ENCODE data around the gene GCC1. TPM values are rescaled to one million over a fixed set of nuclear protein-coding genes. Genes with fewer than 3 reads are reported as not detected.
"Not testable (repeated sequence)": the region's sequence is repeated elsewhere in the genome, so short reads cannot be mapped to it uniquely, and the experiment has no call there.

GCC1 gene
- total RNA-seq, 1 experiment from 2014 or later = 19.4 TPM

DNA sequence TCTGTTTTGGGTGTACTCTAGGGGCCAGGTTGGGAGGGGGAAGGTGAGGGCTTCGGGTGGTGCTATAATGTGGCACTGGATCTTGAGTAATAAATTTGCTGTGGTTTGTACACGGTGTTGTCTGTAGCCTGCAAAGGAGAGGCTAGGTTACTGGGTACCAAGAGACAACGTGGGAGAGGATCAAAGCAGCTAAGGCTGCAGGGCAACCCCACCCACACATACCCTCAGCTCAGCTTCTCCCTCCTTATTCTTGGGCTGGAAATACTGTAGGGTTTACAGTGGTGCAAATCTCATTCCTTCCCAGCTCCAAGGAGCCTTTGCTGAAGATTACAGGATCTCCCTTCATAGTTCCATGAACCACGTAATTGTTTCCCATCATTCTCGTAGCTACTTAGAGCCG lies 6.2 kb upstream of the GCC1 start:
- in situ Hi-C loops (cut with HindIII; ENCODE audit: low sequenced_read_pairs) = no loop called here

DNA sequence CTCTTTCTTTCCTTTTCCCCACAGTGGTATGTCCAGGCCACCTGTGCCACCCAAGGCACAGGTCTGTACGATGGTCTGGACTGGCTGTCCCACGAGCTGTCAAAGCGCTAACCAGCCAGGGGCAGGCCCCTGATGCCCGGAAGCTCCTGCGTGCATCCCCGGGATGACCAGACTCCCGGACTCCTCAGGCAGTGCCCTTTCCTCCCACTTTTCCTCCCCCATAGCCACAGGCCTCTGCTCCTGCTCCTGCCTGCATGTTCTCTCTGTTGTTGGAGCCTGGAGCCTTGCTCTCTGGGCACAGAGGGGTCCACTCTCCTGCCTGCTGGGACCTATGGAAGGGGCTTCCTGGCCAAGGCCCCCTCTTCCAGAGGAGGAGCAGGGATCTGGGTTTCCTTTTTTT lies 5.8 kb upstream of the GCC1 start:
- no peak for DNase-seq (ENCODE audit: low spot score)
- in situ Hi-C loops (cut with HindIII; ENCODE audit: low sequenced_read_pairs) = no loop called here

More for the DNA sequence above, 6.2 kb upstream of the GCC1 start:
- no peak for DNase-seq (ENCODE audit: low spot score)

DNA sequence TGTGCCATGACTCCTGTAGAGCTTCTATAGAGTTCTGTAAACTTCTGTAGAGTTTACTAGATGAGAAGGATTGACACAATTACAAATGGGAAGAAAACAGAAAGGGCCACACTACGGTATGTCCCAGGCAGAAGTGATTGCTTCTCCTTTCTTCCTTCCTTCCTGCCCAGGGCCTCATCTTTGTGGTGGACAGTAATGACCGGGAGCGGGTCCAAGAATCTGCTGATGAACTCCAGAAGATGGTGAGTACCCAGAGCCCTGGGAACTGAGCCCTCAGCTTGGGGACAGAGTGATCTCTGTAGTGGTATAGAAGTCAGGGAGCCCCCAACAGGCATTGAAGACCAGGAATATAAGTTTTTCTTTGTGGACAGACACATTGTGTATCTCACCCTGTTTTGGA lies 4.5 kb upstream of the GCC1 start:
- no peak for DNase-seq (ENCODE audit: low spot score)
- in situ Hi-C loops (cut with HindIII; ENCODE audit: low sequenced_read_pairs) = no loop called here

DNA sequence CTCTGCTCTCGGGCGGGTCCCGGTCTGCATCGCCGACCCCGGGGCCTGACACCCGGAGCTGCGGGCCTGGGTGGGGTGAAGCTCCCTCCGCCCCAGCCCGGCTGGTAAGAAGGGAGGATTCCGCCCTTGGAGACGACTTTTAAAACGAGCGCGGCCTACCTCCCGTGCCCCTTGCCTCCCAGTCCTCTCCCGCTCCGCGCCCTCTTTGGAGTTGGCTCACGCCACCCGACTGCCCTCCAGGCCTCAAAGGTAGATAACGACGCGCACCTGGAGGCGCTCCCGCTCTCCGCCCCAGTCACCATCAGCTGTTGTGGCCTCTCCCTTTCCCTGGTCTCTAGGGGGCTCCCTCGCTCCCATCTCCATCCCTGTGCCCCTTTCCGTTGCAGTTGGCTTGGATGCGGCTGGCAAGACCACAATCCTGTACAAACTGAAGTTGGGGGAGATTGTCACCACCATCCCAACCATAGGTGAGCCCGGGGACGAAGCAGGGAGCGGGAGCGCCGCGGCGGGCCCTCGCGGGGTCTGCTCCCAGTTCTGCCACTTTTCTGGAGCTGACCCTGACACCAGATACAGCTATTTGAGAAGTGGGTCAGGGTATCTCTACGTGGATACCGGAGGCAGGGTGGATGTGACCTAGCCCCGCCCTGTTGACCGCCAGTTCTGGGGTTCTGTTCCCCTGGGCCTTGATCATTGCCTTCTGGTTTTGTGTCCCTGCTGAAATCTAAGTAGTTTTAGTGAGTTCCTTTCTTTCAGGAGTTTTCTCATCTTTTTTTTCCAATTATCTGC lies 3.5 kb upstream of the GCC1 start:
- in situ Hi-C loops (cut with HindIII; ENCODE audit: low sequenced_read_pairs) = no loop called here
- peak; percentile 81 for DNase-seq (ENCODE audit: low spot score)

DNA sequence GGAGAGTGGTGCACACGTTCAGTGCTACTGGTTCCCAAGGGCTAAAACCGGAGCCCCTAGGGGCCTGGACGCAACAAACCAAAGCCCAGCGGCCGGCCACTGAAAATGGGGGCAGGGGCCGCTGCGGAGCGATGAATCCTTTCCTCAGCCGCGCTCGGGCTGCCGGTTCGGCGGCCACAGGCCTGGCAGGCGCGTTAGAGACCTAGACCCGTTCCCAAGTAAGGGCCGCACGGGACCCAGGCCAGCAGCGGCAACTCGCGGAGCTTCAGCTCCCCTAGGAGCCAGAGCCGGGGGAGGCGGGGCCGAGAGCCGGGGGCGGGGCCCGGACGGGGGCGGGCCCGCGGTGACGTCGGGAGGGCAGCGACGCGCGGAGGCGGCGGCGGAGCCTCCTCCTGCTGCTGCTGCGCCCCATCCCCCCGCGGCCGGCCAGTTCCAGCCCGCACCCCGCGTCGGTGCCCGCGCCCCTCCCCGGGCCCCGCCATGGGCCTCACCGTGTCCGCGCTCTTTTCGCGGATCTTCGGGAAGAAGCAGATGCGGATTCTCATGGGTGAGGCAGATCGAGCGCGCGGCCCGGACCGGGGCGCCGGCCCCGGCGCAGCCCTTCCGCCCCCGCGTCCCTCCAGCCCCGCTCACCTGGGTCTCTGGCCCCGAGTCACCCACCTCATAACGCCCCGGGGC lies 2.8 kb upstream of the GCC1 start, which contains the start of gene ARF5:
TSS of gene ARF5 (plus strand) at position 393 of the 678 bp plus-strand sequence. CDS start at position 481, 88 bp downstream.
- in situ Hi-C loops (cut with HindIII; ENCODE audit: low sequenced_read_pairs) = no loop called here
- peak; percentile 89 for DNase-seq (ENCODE audit: low spot score)

DNA sequence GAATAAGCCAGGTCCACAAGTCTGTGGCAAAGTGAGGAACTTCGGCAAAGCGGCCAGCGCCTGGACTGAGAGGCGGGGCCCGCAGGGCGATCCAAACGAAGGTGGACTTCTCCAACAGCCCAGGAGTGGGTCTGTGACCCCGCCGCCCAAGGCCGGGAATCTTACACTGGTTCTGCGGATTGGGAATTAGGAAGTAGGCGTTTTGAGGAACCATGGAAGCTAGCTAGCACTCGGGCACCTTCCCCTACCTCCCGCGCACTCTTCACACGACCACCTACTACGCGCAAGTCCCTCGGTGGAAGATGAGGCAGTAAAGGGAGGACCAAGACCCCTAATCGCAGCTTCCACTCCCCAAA lies 2.2 kb upstream of the GCC1 start:
- no peak for DNase-seq (ENCODE audit: low spot score)
- in situ Hi-C loops (cut with HindIII; ENCODE audit: low sequenced_read_pairs) = no loop called here

DNA sequence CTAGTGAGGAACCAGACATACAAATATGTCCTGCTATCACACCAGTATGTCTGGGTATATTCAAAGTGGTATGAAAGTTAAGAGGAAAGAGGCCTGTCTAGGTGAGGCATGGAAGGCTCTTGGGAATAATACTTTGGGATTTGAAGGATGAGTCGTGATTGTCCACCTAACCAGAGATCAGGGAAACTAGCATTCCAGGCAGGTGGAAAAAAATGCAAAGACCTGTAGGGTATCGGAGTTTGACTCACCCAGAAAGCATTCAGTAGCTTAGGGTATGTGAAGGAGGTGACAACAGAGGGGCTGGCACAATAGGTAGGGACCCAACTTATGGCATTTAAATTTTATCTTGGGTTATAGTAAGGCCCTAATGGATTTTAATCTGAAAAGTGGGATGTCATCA lies 950 bp upstream of the GCC1 start:
- in situ Hi-C loops (cut with HindIII; ENCODE audit: low sequenced_read_pairs) = no loop called here
- DNase-seq (ENCODE audit: low spot score) = no peak

DNA sequence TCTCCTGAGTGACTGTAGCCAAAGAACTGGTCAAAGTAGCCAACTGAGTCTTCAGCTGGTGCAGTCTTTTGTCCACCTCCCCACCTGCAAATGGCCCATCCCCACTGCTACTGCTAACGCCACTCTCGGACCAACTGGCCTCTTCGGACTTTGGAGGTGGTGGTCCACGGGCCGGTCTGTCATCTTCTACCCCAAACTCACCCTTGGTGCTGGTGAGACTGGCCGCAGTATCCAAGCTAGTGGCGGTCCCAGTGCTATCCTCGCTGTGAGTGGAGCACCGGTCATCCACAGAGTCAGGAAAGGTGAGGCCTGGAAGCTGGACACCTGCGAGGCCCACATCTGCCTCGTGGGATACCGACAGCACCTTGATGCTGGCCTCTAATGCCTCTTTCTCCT lies 750 bp downstream of the GCC1 start:
- in situ Hi-C loops (cut with HindIII; ENCODE audit: low sequenced_read_pairs) = no loop called here

DNA sequence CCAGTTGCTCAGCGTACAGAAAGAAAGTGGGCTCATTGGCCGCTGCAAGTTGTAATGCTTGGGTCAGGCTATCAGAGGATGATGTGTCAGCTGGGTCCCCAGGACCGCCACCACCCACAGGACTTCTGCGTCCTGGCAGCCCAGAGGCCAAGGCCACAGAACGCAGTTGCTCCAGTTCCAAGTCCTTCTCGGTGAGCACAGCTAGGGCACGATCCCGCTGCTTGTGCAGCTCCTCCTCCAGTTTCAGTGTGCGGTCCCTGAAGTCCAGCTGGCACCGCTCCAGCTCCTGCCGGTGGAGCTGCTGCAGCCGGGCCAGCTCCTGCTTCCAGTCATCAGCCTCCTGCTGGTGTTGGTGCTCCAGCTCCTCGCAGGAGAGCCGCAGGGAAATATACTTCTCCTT lies 3.0 kb downstream of the GCC1 start:
- in situ Hi-C loops (cut with HindIII; ENCODE audit: low sequenced_read_pairs) = no loop called here
- DNase-seq (ENCODE audit: low spot score) = peak; percentile 87

More for the DNA sequence above, 750 bp downstream of the GCC1 start:
- DNase-seq (ENCODE audit: low spot score) = no peak

DNA sequence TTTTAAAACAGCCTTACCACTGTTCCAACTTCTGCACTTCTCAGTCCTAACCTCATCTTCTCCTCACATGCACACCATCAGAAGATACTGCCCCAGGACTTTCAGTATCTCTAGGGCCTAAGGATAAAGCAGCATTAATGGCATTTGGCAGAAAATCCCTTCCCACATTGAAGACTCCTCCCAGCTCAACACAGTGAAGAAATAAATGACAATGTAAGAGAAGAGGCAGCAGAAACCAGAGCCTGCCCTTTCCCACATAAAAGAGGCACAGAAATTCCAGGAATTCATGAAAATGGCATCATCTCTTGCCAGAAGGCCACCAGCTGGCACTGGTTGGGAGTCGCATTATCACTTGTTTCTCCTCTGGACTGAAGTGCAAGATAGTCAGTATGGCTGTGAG lies 3.7 kb downstream of the GCC1 start:
- peak; percentile 33 for DNase-seq (ENCODE audit: low spot score)
- in situ Hi-C loops (cut with HindIII; ENCODE audit: low sequenced_read_pairs) = no loop called here

DNA sequence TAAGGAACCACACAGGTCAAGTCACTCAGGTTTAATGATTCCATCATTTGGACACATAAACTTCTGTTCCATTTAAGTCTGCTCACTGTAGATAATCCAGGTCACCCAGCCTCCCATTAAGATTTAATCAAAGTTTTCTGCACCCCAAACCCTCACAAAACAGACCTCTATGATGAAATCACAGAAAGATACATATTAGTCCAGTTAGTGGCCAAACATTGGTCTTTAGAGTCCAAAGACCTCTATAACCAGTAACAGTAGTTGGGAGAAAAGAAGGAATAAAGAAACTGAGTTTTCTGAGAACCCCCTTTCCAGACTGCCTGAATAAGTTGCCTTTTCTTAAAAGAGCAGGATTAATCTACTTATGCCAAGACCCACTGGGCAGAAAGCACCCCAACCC lies 4.8 kb downstream of the GCC1 start:
- no peak for DNase-seq (ENCODE audit: low spot score)
- in situ Hi-C loops (cut with HindIII; ENCODE audit: low sequenced_read_pairs) = no loop called here

DNA sequence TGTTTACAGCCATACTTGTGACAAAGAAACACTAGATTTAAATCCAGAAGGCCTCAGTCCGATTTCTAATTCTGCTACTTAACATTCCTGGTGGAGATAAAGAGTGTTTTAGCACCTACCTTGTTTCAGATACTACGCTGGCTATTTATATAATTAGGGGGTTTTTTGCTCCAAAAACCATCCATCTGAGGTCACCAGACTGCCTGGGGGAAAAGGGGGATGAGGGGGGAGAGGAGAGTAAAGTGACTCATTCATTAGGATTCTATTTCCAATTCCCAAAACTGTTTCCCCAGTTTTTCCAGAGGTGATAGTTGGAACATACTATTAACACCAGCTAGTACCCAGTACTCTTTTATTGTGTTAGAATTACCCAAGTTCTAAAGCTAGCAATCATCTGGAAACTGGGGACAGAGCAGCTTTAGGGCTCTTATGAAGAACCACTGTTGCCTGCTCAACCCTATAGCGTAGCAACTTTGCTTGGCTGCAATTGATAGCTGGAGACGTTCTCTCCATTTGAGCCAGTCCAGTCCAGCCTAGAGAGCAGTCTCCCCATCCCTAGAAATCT lies 6.6 kb downstream of the GCC1 start:
- in situ Hi-C loops (cut with HindIII; ENCODE audit: low sequenced_read_pairs) = no loop called here
- no peak for DNase-seq (ENCODE audit: low spot score)

DNA sequence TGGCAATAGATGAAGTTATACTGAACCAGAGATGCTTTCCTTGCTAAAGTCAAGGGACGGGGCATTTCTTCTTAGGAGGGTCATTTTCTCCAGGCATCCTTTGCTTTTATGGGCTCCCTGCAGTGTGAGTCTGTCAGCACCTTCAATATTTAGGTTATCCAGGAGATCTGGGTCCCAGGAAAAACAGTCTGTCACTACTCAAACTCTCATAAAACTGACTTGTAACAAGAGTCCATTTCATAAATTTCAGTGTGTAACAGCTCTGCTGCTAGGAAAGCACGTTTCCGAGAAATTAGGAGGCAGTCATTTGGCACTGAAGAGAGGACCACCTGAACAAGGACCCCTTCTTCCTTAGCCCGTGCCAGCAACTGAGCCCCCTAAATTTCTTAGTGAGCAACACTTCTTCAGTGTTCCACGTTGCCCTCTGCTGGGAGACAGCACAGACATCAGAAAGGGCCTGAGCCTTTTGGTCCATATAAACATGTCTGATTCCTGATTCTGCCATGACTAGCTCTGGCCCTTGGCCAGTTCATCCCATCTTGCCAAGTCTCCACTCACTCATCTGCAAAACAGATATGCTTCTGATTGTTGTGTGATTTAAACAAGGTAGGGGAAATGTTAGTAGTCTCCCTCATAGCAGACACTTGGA lies 7.2 kb downstream of the GCC1 start:
- in situ Hi-C loops (cut with HindIII; ENCODE audit: low sequenced_read_pairs) = no loop called here
- DNase-seq (ENCODE audit: low spot score) = peak; percentile 52

DNA sequence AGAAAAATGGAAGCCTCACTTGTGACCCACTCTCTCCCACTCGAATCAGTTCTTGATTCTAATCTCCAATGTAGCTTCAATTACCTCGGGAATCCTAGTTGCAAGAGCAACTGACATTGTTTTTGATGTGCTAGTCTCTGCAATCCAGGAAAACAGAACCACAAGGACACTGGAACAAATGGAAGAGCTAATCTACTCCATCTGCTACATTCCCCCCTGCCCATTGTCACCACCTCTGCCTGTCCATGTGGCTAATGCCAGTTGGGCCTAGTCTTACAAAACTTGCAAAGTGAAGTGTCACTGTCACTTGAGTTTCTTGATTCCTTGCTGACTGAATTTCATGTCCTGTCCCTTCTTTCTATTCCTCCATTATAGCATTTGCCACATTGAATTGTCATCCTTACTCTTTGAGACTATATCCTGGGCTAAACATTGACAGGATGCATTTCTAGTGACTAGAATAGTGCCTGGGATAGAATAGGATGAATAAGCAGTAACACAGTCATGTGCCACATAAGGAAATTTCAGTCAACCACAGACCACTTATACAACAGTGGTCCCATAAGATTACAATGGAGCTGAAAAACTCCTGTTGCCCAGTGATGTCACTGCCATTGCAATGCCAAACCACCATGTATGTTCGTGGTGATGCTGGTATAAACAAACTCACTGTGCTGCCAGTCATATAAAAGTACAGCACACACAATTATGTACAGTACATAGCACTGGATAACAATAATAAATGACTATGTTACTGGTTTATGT lies 13.5 kb downstream of the GCC1 start:
- DNase-seq (ENCODE audit: low spot score) = no peak
- in situ Hi-C loops (cut with HindIII; ENCODE audit: low sequenced_read_pairs) = no loop called here

DNA sequence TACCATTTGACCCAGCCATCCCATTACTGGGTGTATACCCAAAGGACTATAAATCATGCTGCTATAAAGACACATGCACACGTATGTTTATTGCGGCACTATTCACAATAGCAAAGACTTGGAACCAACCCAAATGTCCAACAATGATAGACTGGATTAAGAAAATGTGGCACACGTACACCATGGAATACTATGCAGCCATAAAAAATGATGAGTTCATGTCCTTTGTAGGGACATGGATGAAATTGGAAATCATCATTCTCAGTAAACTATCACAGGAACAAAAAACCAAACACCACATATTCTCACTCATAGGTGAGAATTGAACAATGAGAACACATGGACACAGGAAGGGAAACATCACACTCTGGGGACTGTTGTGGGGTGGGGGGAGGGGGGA lies 17.4 kb downstream of the GCC1 start:
- in situ Hi-C loops (cut with HindIII; ENCODE audit: low sequenced_read_pairs); DNase-seq (ENCODE audit: low spot score): not testable (repeated sequence)

DNA sequence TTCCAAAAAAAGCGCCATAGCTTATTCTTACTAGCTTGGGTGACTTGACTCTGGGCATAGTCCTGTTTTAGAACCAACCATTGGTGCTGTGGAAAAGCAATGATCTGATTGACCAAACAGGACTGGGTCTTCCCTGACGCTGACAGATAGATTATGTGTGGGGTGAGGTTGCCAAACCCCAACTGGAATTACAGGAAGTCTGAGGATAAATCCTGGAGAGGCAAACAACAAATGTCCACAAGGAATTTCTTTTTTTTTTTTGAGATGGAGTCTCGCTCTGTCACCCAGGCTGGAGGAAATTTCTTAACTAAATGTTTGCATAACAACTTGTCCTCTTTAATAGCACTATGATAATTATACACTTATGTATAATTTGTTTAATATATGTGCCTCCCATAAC lies 19.2 kb downstream of the GCC1 start:
- in situ Hi-C loops (cut with HindIII; ENCODE audit: low sequenced_read_pairs) = no loop called here
- DNase-seq (ENCODE audit: low spot score) = no peak

DNA sequence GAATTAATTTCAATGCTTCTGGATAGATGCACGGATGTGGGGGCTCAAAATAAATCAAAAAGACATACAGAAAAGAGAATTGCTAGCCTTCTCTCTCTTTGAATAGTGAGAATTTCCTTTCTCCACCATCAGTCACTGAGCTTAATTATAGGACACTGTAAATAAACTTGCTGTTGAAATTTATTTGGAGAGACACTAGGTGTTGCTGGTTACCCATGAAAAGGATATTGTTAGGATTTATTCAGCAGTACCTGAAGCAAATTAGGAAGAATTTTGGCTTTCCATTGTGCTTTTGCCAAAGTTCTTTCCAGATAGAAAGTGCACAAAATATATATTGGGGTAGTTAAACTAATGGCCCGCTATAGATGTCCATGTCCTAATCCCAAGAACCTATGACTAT lies 27.6 kb downstream of the GCC1 start:
- in situ Hi-C loops (cut with HindIII; ENCODE audit: low sequenced_read_pairs) = no loop called here
- peak; percentile 40 for DNase-seq (ENCODE audit: low spot score)

DNA sequence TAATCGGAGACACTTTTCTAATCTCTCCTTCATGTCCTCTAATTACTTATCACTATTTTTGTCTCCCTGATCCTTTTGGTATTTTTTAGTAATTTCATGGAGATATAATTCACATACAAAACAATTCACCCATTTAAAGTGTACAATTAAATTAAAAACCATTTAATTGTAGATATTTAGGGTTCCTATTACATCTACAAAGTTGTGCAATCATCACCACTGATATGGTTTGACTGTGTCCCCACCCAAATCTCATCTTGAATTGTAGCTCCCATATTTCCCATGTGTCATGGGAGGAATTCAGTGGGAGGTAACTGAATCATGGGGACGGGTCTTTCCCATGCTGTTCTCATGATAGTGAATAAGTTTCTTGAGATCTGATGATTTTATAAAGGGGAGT lies 29.0 kb downstream of the GCC1 start:
- in situ Hi-C loops (cut with HindIII; ENCODE audit: low sequenced_read_pairs) = no loop called here
- no peak for DNase-seq (ENCODE audit: low spot score)

DNA sequence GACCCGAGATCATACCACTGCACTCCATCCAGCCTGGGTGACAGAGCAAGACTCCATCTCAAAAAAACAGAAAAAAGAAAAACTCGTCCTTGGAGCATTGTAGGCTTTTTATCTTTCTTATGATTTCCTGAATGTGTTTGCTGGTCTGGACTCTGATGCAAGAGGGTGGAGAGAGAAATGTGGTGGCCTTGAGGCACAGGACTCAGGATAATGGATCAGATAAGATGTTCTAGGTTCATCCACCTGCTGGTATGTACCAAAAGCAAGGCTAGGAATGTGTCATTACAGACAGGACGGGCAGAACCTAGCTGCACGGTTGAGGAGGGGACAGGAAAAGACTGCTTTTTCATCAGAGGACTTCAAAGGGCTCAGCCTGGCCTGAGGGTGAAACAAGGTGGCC lies 33.5 kb downstream of the GCC1 start:
- no peak for DNase-seq (ENCODE audit: low spot score)
- in situ Hi-C loops (cut with HindIII; ENCODE audit: low sequenced_read_pairs) = no loop called here
